ENCODE results near the gene IL37. TPM values are rescaled to one million over a fixed set of nuclear protein-coding genes. Genes with fewer than 3 reads are reported as not detected.

Gene IL37
- total RNA-seq, 1 donor from 2014 or later, result not detected

GRCh38 chr2:112880091-112880531 lies 30.9 kb upstream of the IL37 start:
- H3K4me3 ChIP-seq, result no peak overlapping the region
- H3K9me3 ChIP-seq, result no peaks in the 10 kb centered on the region
- no peak overlapping the region for H3K27ac ChIP-seq
- no peaks in the 10 kb centered on the region for H3K36me3 ChIP-seq
- H3K4me1 ChIP-seq, result no peaks in the 10 kb centered on the region
- H3K27me3 ChIP-seq, result no peaks in the 10 kb centered on the region
- intact Hi-C loops (cut with DNase I), result no loop called here
- ATAC-seq (no peak), DNase-seq (no peak)
- no peak for TF ChIP-seq CTCF (IDR thresholded peaks at IDR 0.05)

- TF ChIP-seq CTCF (IDR thresholded peaks at IDR 0.05), result no peak
- DNase-seq, result no peak
- no peaks in the 10 kb centered on the region for H3K27me3 ChIP-seq
- no peaks in the 10 kb centered on the region for H3K4me1 ChIP-seq
- H3K4me3 ChIP-seq, result no peak overlapping the region
- ATAC-seq, result peak; percentile 48
- intact Hi-C loops (cut with DNase I), result no loop called here
- no peak overlapping the region for H3K27ac ChIP-seq
- no peaks in the 10 kb centered on the region for H3K36me3 ChIP-seq
- no peaks in the 10 kb centered on the region for H3K9me3 ChIP-seq
Measured at GRCh38 chr2:112880696-112881095, 30.3 kb upstream of the IL37 start.

- no peak for TF ChIP-seq CTCF (IDR thresholded peaks at IDR 0.05)
- intact Hi-C loops (cut with DNase I), result no loop called here
- Histone ChIP-seq H3K27ac (no peak overlapping the region), H3K9me3 (no peaks in the 10 kb centered on the region), H3K27me3 (no peaks in the 10 kb centered on the region), H3K36me3 (no peaks in the 10 kb centered on the region), H3K4me3 (no peak overlapping the region), H3K4me1 (no peaks in the 10 kb centered on the region)
- no peak for DNase-seq
- ATAC-seq, result peak; percentile 83
Measured at GRCh38 chr2:112881217-112881985, 29.6 kb upstream of the IL37 start.

GRCh38 chr2:112883669-112884068 lies 27.3 kb upstream of the IL37 start:
- Histone ChIP-seq H3K9me3 (no peaks in the 10 kb centered on the region), H3K27ac (no peak overlapping the region), H3K36me3 (no peaks in the 10 kb centered on the region), H3K27me3 (no peaks in the 10 kb centered on the region), H3K4me1 (no peaks in the 10 kb centered on the region), H3K4me3 (no peak overlapping the region)
- intact Hi-C loops (cut with DNase I), result no loop called here
- no peak for DNase-seq
- TF ChIP-seq CTCF (IDR thresholded peaks at IDR 0.05), result no peak
- ATAC-seq, result no peak

GRCh38 chr2:112884869-112885505 lies 26.0 kb upstream of the IL37 start:
- peak; percentile 83 for TF ChIP-seq CTCF (IDR thresholded peaks at IDR 0.05)
- no peaks in the 10 kb centered on the region for H3K27me3 ChIP-seq
- no peaks in the 10 kb centered on the region for H3K9me3 ChIP-seq
- peak; percentile 89 for ATAC-seq
- intact Hi-C loops (cut with DNase I), result no loop called here
- DNase-seq, result no peak
- no peaks in the 10 kb centered on the region for H3K36me3 ChIP-seq
- no peak overlapping the region for H3K27ac ChIP-seq
- H3K4me1 ChIP-seq, result no peaks in the 10 kb centered on the region
- H3K4me3 ChIP-seq, result no peak overlapping the region
